ENCODE data around the gene NUP210.

NUP210 gene

DNA sequence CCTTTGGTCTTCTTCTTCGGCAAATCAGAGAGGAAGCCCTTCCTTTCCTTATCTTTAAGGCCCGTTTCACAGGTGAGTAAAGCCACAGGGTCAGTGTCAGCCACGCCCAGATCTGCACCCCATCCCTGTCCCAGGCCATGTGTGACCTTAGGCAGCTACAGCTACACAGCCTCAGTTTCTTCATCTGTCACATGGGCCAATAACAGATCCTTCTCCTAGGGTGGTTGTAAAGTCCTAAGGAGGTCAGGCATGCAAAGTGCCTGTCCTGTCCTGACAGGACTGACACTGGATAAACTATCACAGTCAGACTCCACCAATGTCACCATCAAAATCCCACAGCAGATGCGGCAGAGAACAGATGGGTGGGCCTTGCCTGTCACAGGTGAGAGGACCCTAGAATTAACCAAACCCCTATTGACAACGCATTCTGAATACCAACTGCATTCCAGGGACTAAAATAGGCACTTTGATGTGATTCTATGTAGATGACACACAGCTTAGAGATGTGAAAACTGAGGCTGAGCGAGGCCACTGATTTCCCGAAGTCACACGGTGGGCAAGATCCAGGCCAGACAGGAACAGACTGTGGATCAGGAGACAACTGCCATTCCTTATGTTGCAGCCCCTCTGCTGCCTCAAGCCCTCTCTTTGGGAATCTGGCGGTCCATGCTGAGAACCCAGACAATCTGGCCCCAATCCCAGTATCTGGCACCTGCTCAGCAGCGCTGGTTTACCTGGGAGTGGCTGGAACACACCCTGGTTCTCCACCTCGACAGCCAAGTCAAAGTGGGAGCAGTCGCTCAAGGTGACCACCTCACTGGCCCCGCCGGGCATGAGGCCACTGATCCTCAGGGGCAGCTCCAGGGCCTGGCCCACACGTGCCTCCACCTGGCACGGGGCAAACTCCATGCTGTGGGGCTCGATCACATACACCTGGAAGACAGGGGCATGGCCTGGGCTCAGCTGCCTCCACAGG, 48.7 kb downstream of the NUP210 start:
- Histone ChIP-seq H3K9ac (ENCODE audit: low read depth, low read length) (no peak overlapping the region; the same call in 1 of the 2 replicates), H3K9me3 (ENCODE audit: insufficient read depth, low read depth, low read length) (no peaks in the 10 kb centered on the region), H3K4me3 (ENCODE audit: low read length) (no peak overlapping the region), H3K36me3 (ENCODE audit: insufficient read depth, low read length) (peaks cover 67% of the 10 kb centered on the region), H3K27me3 (ENCODE audit: insufficient read depth, low read length) (no peaks in the 10 kb centered on the region), H3K27ac (ENCODE audit: low read depth, low read length) (no peak overlapping the region), H3K4me1 (ENCODE audit: insufficient read depth, low read length) (no peaks in the 10 kb centered on the region)
- 94% methylated on average over 17 of the region's 17 CpGs for WGBS

GRCh38 chr3:13370609-13371008, 49.5 kb downstream of the NUP210 start:
- Histone ChIP-seq H3K27me3 (ENCODE audit: insufficient read depth, low read length) (no peaks in the 10 kb centered on the region), H3K36me3 (ENCODE audit: insufficient read depth, low read length) (peaks cover 59% of the 10 kb centered on the region), H3K9me3 (ENCODE audit: insufficient read depth, low read depth, low read length) (no peaks in the 10 kb centered on the region), H3K4me1 (ENCODE audit: insufficient read depth, low read length) (peaks cover 2% of the 10 kb centered on the region; the same call in 1 of the 2 replicates), H3K9ac (ENCODE audit: low read depth, low read length) (no peak overlapping the region), H3K4me3 (ENCODE audit: low read length) (no peak overlapping the region), H3K27ac (ENCODE audit: low read depth, low read length) (no peak overlapping the region)
- 89% methylated on average over 10 of the region's 10 CpGs for WGBS

GRCh38 chr3:13370055-13370454, 50.1 kb downstream of the NUP210 start:
- Histone ChIP-seq H3K4me3 (ENCODE audit: low read length) (no peak overlapping the region), H3K9me3 (ENCODE audit: insufficient read depth, low read depth, low read length) (no peaks in the 10 kb centered on the region), H3K4me1 (ENCODE audit: insufficient read depth, low read length) (peaks cover 8% of the 10 kb centered on the region; the same call in 1 of the 2 replicates), H3K9ac (ENCODE audit: low read depth, low read length) (no peak overlapping the region), H3K27ac (ENCODE audit: low read depth, low read length) (no peak overlapping the region), H3K36me3 (ENCODE audit: insufficient read depth, low read length) (peaks cover 54% of the 10 kb centered on the region), H3K27me3 (ENCODE audit: insufficient read depth, low read length) (no peaks in the 10 kb centered on the region)
- 80% methylated on average over 3 of the region's 3 CpGs for WGBS

DNA sequence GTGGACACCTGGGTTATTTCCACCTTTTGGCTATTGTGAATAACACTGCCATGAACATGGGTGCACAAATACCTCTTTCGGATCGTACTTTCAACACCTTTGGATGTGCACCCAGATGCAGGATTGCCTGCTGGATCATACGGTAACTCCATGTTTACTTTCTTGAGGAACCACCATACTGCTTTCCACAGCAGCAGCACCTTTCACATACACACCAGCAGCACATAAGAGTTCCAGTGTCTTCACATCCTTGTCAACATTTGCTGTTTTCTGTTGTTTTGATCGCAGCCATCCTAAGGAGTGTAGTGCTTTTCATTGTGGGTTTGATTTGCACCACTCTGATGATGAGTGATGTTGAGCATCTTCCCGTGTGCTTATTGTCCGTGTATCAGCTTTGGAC, 51.3 kb downstream of the NUP210 start:
- Histone ChIP-seq H3K9ac (ENCODE audit: low read depth, low read length) (no peak overlapping the region), H3K27me3 (ENCODE audit: insufficient read depth, low read length) (no peaks in the 10 kb centered on the region), H3K4me3 (ENCODE audit: low read length) (no peak overlapping the region), H3K27ac (ENCODE audit: low read depth, low read length) (no peak overlapping the region), H3K4me1 (ENCODE audit: insufficient read depth, low read length) (peaks cover 12% of the 10 kb centered on the region), H3K9me3 (ENCODE audit: insufficient read depth, low read depth, low read length) (no peaks in the 10 kb centered on the region), H3K36me3 (ENCODE audit: insufficient read depth, low read length) (peaks cover 50% of the 10 kb centered on the region)
- 91% methylated on average over 6 of the region's 6 CpGs for WGBS

DNA sequence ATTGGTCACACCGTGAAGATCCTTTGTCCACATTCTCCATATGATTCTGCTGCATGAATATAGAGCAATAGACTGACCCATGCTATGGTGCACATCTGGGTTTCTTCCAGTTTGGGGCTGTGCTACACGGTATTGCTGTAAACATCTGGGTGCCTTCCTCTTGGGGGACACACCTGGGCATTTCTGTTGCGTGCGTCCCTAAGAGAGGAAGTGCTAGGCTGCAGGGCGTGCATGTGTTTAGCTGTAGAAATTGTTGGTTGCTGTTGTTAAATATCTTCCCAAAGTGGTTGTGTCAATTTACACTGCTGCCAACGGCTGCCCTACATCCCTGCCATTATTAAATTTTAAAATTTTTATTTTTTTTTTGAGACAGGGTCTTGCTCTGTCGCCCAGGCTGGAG, 52.4 kb downstream of the NUP210 start:
- Histone ChIP-seq H3K4me1 (ENCODE audit: insufficient read depth, low read length) (peaks cover 12% of the 10 kb centered on the region), H3K9ac (ENCODE audit: low read depth, low read length) (no peak overlapping the region), H3K36me3 (ENCODE audit: insufficient read depth, low read length) (peaks cover 50% of the 10 kb centered on the region), H3K27ac (ENCODE audit: low read depth, low read length) (no peak overlapping the region), H3K4me3 (ENCODE audit: low read length) (no peak overlapping the region), H3K9me3 (ENCODE audit: insufficient read depth, low read depth, low read length) (no peaks in the 10 kb centered on the region), H3K27me3 (ENCODE audit: insufficient read depth, low read length) (no peaks in the 10 kb centered on the region)
- WGBS, result 90% methylated on average over 6 of the region's 7 CpGs

DNA sequence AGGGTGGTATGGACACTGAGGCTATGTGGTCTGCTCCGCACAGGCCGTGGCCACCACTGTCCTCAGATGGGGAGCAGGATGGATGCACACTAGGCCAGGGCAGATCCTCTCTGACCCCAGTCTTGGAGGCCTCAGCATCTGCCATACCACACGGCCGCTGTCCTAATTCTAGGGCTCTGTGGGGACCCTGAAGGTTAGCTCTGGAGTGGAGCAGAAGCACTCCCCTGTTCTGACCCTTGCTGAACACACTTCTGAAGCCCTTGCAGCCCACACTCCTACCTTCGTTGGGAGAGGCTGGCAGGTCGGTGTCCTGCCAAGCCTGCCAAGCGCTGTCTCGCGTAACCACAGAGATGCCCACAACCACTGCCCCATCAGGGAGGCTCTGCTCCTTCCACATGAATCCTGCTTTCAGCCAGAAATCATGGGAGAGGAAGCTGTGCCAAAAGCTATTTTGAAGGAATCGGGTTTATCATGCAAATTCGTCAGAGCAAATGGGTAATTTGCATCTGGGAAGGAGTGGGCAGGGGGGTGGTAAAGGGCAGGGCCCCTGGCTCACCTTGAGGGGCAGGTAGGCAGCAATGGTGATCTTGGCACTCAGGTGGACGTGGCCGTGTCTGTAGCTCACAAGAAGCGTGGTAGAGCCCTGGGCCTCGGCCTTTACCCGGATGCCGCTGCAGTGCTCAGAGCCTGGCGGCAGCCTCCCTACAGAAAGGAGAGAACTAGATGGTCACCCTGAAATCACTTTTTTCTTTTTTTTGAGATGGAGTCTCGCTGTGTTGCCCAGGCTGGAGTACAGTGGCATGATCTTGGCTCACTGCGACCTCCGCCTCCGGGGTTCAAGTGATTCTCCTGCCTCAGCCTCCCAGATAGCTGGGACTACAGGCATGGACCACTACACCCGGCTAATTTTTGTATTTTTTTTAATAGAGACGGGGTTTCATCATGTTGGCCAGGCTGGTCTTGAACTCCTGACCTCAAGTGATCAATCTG, 54.4 kb downstream of the NUP210 start:
- Histone ChIP-seq H3K9ac (ENCODE audit: low read depth, low read length) (no peak overlapping the region; the same call in 1 of the 2 replicates), H3K36me3 (ENCODE audit: insufficient read depth, low read length) (peaks cover 46% of the 10 kb centered on the region)

DNA sequence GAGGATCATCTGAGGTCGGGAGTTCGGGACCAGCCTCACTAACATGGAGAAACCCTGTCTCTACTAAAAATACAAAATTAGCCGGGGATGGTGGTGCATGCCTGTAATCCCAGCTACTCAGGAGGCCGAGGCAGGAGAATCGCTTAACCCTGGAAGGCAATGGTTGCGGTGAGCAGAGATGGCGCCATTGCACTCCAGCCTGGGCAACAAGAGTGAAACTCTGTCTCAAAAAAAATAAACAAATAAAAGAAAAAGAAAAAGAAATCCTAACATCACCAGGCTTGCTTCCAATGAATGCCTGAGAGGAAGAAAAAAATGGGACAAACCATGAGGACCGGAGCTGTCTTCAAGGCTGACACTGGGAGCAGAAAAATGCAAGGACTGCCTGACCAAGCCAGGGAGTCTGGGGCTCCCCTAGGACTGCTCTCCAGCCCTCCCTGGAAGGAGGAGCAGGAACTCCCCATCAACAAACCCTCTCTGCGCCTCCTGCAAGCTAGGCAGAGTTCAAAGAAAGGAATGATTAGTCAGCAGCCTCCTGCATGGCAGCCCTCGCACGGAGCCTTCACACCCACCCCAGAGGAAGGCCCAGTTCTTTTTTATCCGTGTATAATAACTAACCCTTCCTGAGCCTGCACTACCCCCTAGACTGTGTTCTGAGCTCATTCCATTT, 55.4 kb downstream of the NUP210 start:
- Histone ChIP-seq H3K27ac (ENCODE audit: low read depth, low read length) (peak overlapping the region; percentile 71; the same call in 1 of the 2 replicates), H3K4me1 (ENCODE audit: insufficient read depth, low read length) (peaks cover 12% of the 10 kb centered on the region), H3K9me3 (ENCODE audit: insufficient read depth, low read depth, low read length) (no peaks in the 10 kb centered on the region), H3K9ac (ENCODE audit: low read depth, low read length) (no peak overlapping the region), H3K4me3 (ENCODE audit: low read length) (no peak overlapping the region), H3K36me3 (ENCODE audit: insufficient read depth, low read length) (peaks cover 50% of the 10 kb centered on the region), H3K27me3 (ENCODE audit: insufficient read depth, low read length) (no peaks in the 10 kb centered on the region)
- 74% methylated on average over 12 of the region's 12 CpGs for WGBS

More for the DNA sequence above, 54.4 kb downstream of the NUP210 start:
- Histone ChIP-seq H3K27me3 (ENCODE audit: insufficient read depth, low read length) (no peaks in the 10 kb centered on the region), H3K4me1 (ENCODE audit: insufficient read depth, low read length) (peaks cover 12% of the 10 kb centered on the region), H3K4me3 (ENCODE audit: low read length) (no peak overlapping the region), H3K9me3 (ENCODE audit: insufficient read depth, low read depth, low read length) (no peaks in the 10 kb centered on the region), H3K27ac (ENCODE audit: low read depth, low read length) (peak overlapping the region; percentile 71; the same call in 1 of the 2 replicates)
- WGBS, result 84% methylated on average over 24 of the region's 24 CpGs

GRCh38 chr3:13362551-13362950, 57.6 kb downstream of the NUP210 start:
- Histone ChIP-seq H3K27ac (ENCODE audit: low read depth, low read length) (no peak overlapping the region), H3K36me3 (ENCODE audit: insufficient read depth, low read length) (peaks cover 61% of the 10 kb centered on the region), H3K4me1 (ENCODE audit: insufficient read depth, low read length) (peaks cover 12% of the 10 kb centered on the region), H3K9ac (ENCODE audit: low read depth, low read length) (no peak overlapping the region), H3K9me3 (ENCODE audit: insufficient read depth, low read depth, low read length) (no peaks in the 10 kb centered on the region), H3K27me3 (ENCODE audit: insufficient read depth, low read length) (no peaks in the 10 kb centered on the region), H3K4me3 (ENCODE audit: low read length) (no peak overlapping the region)
- 95% methylated on average over 8 of the region's 8 CpGs for WGBS

- 93% methylated on average over 6 of the region's 6 CpGs for WGBS
- Histone ChIP-seq H3K4me1 (ENCODE audit: insufficient read depth, low read length) (peaks cover 2% of the 10 kb centered on the region; the same call in 1 of the 2 replicates), H3K9ac (ENCODE audit: low read depth, low read length) (no peak overlapping the region), H3K27me3 (ENCODE audit: insufficient read depth, low read length) (no peaks in the 10 kb centered on the region), H3K36me3 (ENCODE audit: insufficient read depth, low read length) (peaks cover 82% of the 10 kb centered on the region), H3K9me3 (ENCODE audit: insufficient read depth, low read depth, low read length) (no peaks in the 10 kb centered on the region), H3K4me3 (ENCODE audit: low read length) (no peak overlapping the region), H3K27ac (ENCODE audit: low read depth, low read length) (no peak overlapping the region)
These were observed 60.2 kb downstream of the NUP210 start for GRCh38 chr3:13359916-13360315.

DNA sequence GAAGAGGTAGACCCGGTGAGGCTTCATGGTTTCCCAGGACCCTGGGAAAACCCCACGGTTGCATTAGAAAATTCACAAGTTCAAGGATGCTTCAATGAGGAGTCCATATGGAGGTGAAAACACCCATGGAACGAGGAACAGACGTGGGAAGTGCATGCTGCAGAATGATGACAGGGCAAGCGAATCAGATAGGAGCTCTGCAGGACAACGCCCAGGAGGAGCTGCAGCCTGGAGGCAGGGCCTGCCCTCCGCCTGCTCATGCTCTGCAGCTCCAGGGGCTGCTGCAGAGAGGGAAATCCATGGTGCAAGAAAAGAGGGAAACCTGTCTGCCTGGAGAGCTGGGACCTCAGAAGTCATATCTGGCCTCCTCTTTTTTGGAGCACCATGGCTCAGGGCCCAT, 61.5 kb downstream of the NUP210 start:
- no peaks in the 10 kb centered on the region for H3K9me3 ChIP-seq (ENCODE audit: insufficient read depth, low read depth, low read length)
- H3K36me3 ChIP-seq (ENCODE audit: insufficient read depth, low read length), result peaks cover 85% of the 10 kb centered on the region
- H3K4me1 ChIP-seq (ENCODE audit: insufficient read depth, low read length), result no peaks in the 10 kb centered on the region
- H3K27me3 ChIP-seq (ENCODE audit: insufficient read depth, low read length), result no peaks in the 10 kb centered on the region
- H3K27ac ChIP-seq (ENCODE audit: low read depth, low read length), result no peak overlapping the region
- no peak overlapping the region for H3K9ac ChIP-seq (ENCODE audit: low read depth, low read length)
- H3K4me3 ChIP-seq (ENCODE audit: low read length), result no peak overlapping the region
- 93% methylated on average over 7 of the region's 7 CpGs for WGBS
